Left ventricle myocardium inferior (tissue), 1 donor: ENCODE data around the gene NDUFS8. TPM values are rescaled to one million over a fixed set of nuclear protein-coding genes. Genes with fewer than 3 reads are reported as not detected.

Experiments
- DNase-seq: peaks from one replicate; pipeline ENCODE4 v3.0.0-alpha.2; 2020
- H3K27ac ChIP-seq: fragments of 200-600 bp; replicated peaks from 2 replicates; pipeline ENCODE4 v1.8.0; 2021
- H3K27me3 ChIP-seq: fragments of 200-600 bp; 2 replicates; pipeline ENCODE4 v1.8.0; 2021; ENCODE audit warnings: low read depth
- H3K36me3 ChIP-seq: fragments of 200-600 bp; 2 replicates; pipeline ENCODE4 v1.8.0; 2021
- H3K4me1 ChIP-seq: fragments of 200-600 bp; 2 replicates; pipeline ENCODE4 v1.8.0; 2021
- H3K4me3 ChIP-seq: fragments of 200-600 bp; 2 replicates; pipeline ENCODE4 v1.8.0; 2021; ENCODE audit warnings: mild to moderate bottlenecking, moderate library complexity
- H3K9me3 ChIP-seq: fragments of 200-600 bp; replicated peaks from 2 replicates; pipeline ENCODE4 v1.8.0; 2021
- CTCF ChIP-seq: fragments of 200-600 bp; IDR thresholded peaks from 2 replicates; pipeline ENCODE4 v1.8.0; 2021; ENCODE audit warnings: antibody characterized with exemption, mild to moderate bottlenecking, borderline replicate concordance
- intact Hi-C: fragments of 100-400 bp; cut with micrococcal nuclease; formaldehyde crosslinking; loops from one replicate; pipeline ENCODE4 v1.11.0; 2022
- total RNA-seq: library from RNA; stranded (reverse); fragmentation: NEBNext Ultra II Directional; extraction: Animal tissue kit (Norgen Biotek cat#: 25700); gene quantifications from one replicate; pipeline ENCODE4 v1.2.1, GENCODE V29; 2021
- donor health status: DM: no; HTN: yes; CAD: no; lungs with severe emphysema.

Gene NDUFS8
- total RNA-seq, 1 donor from 2014 or later = 436 TPM

GRCh38 chr11:68071281-68072048 lies 41.0 kb downstream of the NDUFS8 start:
- Histone ChIP-seq H3K27me3 (no peaks in the 10 kb centered on the region), H3K4me1 (no peaks in the 10 kb centered on the region), H3K36me3 (peaks cover 71% of the 10 kb centered on the region), H3K27ac (no peak overlapping the region), H3K9me3 (no peaks in the 10 kb centered on the region), H3K4me3 (no peak overlapping the region)
- no peak for TF ChIP-seq CTCF
- no peak for DNase-seq
- intact Hi-C loops = no loop called here

DNA sequence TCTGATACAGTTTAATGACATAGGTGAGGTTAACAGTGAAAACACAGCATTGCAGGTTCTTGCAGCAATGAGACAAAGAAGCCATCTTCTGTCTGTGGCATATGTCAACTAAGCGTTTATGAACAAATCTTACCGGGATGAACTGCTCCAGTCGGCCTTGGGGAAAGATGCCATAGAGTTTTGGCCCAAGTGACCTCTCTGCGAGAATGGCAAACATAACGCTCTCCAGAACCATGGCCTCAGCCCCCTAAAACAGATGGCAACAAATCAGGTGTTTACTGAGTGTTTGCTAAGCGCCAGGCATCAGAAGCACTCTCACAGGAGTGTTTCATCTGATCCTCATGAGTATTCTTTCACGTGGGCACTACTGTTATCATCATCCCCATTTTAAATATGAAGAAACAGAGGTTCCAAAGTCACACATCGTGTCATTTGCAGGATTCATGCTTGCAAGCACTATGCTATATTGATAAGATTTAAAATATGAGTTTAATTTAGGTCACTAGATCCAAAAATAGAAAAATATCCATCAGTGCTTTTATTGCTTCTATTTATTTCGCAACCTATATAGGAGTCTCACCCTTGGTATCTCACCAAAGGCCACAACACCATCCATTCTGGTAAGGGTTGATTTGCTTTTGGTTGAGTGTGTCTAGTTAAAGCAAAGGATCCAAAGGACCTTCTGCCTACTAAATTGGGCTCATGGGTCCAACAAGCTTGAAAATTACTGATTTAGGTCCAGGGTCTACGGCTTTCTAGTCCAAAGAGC lies 44.3 kb downstream of the NDUFS8 start:
- Histone ChIP-seq H3K27ac (no peak overlapping the region), H3K9me3 (no peaks in the 10 kb centered on the region), H3K36me3 (peaks cover 38% of the 10 kb centered on the region), H3K4me3 (no peak overlapping the region), H3K27me3 (no peaks in the 10 kb centered on the region), H3K4me1 (peaks cover 14% of the 10 kb centered on the region)
- intact Hi-C loops = no loop called here
- DNase-seq = no peak
- TF ChIP-seq CTCF = no peak

- TF ChIP-seq CTCF = peak; percentile 32
- H3K27ac ChIP-seq = no peak overlapping the region
- peaks cover 34% of the 10 kb centered on the region for H3K36me3 ChIP-seq
- H3K4me1 ChIP-seq = peaks cover 14% of the 10 kb centered on the region
- no peaks in the 10 kb centered on the region for H3K9me3 ChIP-seq
- H3K4me3 ChIP-seq = no peak overlapping the region
- no peak for DNase-seq
- intact Hi-C loops = no loop called here
- H3K27me3 ChIP-seq = no peaks in the 10 kb centered on the region
These were observed 46.0 kb downstream of the NDUFS8 start for GRCh38 chr11:68076371-68077042.

DNA sequence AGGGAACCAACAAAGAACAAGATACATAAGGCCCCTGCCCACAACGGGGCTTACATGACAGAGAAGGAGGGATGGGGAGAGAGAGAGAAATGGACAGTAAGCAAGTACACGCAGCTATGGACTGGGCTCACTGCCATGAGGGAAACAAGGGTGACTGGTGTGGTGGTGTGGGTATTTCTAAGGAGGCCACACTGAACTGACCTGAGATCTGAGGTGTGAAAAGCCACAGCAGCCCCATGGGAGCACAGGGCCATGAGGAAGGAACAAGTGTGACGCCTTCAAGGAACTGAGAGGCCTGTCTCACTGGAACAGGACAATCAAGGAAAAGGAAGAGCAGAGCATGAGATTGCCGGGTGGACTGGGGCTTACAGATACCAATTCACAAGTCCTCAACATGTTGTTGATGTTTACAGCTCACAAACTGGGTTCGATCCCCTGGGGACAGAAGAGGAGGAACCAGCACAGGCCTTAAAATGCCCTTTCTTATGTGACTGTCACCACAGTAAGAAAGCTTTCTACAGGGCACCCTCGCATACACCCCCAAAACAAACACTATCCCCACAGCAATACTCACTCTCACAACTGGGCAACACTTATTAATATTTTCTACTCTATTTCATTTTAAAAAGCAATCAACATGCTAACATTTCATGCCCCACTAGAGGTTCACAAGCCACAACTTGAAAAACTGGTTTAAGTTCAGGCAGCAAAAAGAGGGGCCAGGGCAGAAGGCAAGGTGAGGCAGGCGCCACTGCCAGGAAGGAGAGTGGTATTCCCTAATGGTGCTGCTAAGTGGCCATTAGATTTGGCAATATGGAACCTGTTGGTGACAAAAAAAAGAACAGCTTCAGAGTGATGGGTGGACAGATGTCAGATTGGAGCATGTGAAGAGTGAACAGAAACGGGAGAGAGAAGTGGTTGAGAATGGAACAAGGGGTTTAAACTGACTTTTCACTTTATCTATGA lies 47.4 kb downstream of the NDUFS8 start:
- no peak overlapping the region for H3K4me3 ChIP-seq
- intact Hi-C loops = no loop called here
- H3K9me3 ChIP-seq = no peaks in the 10 kb centered on the region
- H3K36me3 ChIP-seq = peaks cover 21% of the 10 kb centered on the region
- no peak for DNase-seq
- no peak overlapping the region for H3K27ac ChIP-seq
- no peak for TF ChIP-seq CTCF
- no peaks in the 10 kb centered on the region for H3K27me3 ChIP-seq
- peaks cover 14% of the 10 kb centered on the region for H3K4me1 ChIP-seq

DNA sequence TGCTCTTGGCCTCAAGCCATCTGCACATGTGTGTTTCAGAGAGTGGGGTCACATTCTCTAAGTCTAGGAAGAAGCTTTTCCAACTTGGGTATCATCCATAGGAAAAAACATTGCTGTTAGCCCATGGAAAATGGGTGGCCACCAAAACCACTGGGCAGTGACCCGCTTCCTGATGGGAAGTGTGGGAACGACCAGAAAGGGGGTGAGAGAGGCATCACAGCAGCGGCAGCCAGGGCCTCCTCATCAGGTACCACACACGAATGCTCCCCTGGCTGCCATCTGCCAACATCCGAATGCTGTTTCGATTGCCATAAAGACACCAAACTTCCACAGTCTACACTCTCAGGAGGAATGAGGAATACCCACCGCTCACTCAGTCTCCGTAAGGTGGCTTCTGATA lies 50.4 kb downstream of the NDUFS8 start:
- intact Hi-C loops = no loop called here
- Histone ChIP-seq H3K4me3 (no peak overlapping the region), H3K9me3 (no peaks in the 10 kb centered on the region), H3K36me3 (peaks cover 11% of the 10 kb centered on the region), H3K4me1 (peaks cover 14% of the 10 kb centered on the region), H3K27me3 (no peaks in the 10 kb centered on the region), H3K27ac (no peak overlapping the region)
- no peak for TF ChIP-seq CTCF
- DNase-seq = no peak
